OCI-M2 (cell line): ENCODE results near the gene ALDH1A1.
"Not testable (repeated sequence)": the region's sequence is repeated elsewhere in the genome, so short reads cannot be mapped to it uniquely, and the experiment has no call there.

Experiments used
- DNase-seq: peaks from one replicate; lab custom pipeline; 2025; ENCODE audit not compliant: unreplicated experiment; lab: John Stamatoyannopoulos, UW

Gene ALDH1A1

DNA sequence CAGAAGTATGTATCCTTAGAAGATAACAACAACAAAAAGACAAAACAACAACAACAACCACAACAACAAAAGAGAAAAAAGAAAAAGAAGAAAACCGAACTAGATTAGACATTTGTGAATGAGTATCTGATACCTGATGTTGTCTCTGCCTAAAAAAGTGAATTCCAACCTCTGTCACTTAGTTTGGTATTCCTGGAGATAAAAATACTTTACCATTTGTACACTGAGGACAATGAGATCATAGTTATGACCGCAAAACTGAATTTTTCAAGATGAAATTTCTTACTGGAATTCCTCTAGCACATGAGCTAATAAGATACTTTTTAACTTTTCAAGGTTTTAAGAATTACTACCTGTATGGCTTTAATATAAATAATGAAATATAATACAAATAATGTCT lies 54.5 kb downstream of the ALDH1A1 start:
- DNase-seq, result no peak

DNA sequence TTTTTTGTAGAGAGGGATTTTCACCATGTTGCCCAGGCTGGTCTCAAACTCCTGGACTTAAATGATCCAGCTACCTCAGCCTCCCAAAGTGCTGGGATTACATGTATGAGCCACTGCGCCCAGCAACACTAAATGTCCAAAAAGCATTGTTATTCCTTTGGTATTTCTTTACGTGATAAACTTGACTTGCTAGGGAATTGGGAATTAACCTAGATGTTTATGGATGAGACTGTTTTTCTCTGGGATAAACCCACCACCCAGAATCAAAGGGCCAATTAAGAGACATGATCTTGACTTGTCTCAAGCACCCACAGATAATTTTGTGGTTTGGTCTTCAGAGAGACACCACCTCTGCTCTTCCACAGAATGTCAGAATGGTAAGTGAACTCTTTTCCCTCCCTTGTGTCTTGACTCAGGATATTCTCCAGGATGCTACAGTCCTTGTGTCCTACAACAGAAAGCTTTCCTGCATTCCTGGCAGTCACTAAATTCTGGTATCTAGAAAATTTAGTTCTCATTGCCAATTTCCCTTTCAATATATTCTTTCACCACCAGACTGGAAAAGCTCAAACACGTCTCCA lies 55.7 kb downstream of the ALDH1A1 start:
- DNase-seq, result no peak

DNA sequence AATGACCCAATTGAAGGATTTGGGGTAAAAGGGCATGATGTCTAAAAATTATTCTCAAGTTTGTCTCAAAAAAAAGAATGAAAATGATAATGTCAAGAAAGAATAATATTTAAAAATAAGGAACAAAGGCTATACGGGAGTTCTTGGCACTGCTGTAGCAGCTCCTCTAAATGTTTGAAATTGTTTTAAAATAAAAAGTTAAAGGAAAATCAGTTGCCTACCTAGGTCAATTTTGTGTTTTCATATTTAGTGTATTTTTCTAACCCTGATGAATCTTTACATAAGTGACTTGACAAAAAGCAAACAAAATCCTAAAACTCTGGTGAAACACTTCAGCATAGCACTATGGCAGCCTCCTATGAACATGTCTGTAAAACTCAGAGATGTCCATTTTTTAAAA lies 56.4 kb downstream of the ALDH1A1 start:
- DNase-seq, result no peak

DNA sequence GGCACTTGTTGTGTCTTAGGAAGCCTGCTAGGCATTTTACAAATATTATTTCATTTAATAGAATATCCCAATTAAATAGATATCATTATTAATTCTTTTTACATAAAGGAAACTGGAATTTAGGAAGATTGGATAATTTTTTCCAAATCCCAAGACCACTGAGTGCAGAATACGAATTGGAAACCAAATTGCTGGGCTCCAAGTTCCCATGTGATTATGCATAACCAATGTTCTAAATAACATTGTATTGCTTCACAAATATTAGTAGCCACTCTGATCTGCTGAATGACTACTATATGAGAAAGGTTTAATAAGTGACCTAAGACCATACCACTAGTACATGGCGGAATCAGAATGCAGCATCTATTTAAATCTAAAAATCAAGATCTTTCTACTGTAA lies 57.7 kb downstream of the ALDH1A1 start:
- DNase-seq, result no peak

DNA sequence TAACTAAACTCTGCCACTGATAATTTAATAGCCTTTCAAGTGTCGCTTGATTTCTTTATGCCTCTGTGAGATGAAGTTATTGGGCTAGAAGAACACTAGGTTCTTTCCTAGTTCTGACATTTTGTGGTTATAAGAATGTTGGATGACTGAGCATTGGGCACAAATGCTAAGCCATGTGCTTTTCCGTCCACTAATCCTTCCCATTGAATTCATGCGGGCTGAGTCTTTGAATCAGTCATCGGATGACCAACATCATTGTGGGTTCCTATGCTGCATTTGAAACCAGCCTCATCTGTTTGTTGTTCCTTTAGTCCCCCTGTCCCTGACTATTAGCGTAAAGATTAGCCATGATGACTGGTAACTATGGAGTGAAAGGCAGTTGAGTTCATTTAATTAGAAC lies 58.5 kb downstream of the ALDH1A1 start:
- DNase-seq, result no peak

DNA sequence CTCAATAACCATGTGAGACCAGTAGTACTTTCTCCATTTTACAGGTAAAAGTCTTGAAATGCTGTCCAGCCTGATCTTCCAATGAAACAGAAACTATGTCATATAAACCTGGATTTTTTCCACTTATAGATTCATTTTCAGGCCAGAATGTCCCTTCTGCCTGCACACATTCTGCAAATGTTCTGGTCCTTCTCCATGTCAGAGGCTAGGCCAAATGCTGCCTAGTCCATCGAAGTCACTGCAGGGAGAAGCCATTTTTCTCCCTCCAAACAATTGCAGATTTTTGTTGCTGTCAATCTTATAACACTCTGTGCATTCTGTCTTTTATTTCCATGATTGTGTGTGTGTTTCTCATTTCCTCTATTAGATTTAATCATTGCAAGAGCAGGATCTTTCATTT lies 59.4 kb downstream of the ALDH1A1 start:
- no peak for DNase-seq

DNA sequence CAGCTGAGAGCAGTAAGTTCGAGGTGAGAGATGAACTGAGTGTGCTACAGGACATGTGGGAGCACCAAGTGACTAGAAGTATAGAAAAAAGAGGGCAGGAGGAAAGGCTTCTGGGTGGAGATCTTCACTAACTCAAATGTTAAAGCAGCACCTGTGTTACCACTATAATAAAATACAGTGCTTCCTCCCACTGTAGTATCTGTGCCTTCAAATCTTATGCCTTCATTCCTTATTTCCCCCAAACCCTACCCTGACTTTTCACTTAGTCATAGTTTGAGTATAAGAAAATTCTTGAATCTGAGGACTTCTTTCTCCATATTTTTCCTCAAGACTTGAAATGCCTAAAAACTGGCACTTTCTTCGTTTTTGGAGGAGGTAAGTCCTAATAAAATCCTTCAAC lies 61.8 kb downstream of the ALDH1A1 start:
- DNase-seq, result no peak

DNA sequence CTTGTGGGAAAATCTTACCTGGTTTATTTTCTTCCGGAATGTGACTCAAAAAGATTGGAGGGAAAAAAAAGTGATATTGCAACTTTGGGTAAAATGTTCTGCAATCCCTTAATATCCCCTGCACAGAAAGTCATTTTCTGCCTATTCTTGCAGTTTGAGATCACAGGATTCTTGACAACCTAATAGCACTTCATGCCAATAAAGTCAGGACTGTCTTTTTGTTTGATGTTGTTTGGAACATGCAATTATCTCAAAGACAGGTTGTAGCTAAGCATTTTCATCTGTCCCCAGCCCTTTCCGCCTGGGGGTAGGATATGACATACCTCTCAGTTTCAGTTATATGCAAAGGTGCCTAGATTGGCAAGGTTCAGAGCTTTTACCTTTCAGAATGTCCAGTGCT lies 63.9 kb downstream of the ALDH1A1 start:
- DNase-seq, result no peak

DNA sequence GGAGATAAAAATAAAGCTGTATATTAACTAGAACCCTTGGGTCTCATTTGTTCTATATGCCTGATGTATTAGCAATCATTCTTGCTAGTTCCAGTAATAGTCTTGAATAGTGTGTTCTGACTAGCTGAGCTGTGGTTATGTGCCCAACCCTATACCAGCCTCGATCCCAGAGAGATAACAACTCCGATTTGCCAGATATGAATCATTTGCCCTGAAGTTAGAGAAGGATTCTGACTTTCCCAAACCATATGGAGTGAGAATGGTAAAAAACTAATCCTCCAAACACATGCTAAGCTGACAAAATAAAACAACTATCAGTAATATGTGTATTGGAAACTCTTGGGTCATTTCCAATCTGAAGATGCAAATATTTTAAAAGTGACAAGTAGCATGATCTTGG lies 64.8 kb downstream of the ALDH1A1 start:
- DNase-seq, result no peak

DNA sequence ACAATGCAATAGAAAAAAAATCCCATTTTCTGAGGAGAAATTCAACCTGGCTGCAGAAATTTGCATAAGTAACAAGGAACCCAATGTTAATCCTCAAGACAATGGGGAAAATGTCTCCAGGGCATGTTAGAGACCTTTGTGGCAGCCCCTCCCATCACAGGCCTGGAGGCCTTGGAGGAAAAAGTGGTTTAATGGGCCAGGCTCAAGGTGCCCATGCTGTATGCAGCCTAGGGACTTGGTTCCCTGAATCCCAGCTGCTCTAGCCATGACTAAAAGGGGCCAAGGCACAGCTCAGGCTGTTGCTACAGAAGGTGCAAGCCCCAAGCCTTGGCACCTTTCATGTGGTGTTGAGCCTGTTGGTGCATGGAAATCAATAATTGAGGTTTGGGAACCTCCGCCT lies 66.5 kb downstream of the ALDH1A1 start:
- DNase-seq, result no peak

DNA sequence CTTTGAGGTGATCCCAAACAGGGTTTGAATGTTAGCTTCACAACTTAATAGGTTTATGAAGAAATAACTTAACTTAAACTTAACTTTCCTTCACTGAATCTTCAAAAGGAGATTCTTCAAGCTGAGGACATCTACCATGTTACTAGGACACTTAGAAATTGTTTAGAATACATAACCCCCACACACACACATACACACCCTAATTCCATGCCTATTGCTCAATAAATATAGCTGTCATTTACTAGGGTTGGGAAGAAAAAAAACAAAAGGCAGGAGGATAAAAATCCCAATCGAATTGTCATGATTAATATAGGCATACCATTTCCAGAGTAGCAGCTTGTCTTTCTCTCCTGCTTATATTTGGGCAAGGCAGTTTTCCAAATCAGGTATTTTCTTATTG lies 68.3 kb downstream of the ALDH1A1 start:
- no peak for DNase-seq

DNA sequence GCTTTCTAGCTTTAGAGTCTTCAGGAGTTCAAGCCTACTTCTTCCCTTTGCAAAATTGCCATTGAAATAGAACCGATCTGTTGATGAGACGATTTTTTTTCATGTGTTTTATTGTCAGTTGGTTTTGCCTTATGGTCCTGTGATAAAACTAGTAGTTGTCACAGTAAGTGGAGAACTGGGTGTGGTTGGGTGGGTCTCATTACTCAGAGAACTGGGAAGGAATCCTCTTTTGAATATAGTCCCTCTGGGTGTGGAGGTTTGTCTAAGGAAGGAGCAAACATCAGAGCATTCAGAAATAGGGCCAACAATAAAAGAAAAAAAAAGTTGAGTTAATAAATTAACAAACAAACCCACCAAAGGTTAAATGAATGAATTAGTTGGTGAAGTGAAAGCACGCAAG lies 69.0 kb downstream of the ALDH1A1 start:
- DNase-seq, result no peak

DNA sequence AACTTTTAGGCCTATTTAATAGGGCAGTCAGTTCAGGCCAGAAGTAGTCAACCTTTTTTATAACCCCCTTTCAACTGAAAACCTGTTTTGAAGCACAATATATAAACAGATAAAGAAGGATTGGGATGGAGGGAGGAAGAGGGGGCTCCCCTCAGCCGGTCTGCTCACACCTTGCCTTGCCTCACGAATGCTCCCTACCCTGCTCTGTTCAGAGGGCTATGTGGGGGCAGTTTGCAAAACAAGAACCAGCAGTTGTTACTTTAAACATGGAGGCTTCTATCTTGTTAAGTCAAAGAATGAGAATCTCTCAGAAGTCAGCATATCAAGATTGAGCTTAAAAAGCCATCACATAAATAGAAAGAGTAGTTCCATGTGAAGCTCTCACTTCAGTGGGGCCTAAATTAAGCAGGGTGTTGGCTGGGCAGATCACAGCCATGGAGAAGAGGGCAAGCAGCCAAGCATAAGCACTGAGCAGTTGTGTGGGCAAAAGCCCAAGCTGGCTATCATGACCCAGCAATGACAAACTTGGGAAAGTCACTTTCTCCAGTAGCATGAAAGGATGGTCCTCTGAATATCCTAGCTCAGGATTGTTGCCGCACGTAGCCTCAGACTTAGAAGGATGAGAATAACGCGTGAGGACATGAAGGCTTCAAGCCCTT lies 70.6 kb downstream of the ALDH1A1 start:
- no peak for DNase-seq

DNA sequence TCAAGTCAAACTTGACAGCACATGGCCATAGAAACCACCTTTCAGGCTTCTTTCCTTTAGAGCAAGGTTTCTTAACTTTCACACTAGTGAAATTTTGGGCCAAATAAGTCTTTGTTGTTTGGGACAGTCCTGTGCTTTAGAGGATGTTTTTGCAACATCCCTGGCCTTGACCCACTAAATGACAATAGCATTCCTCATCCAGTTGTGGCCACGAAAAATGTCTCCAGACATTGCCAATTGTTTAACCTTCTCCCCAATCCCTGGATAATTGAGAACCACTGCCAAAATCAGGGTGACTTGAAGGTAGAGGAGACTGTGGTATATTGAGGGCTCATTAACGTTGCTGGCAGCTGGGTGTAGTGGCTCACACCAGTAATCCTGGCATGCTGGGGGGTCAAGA lies 72.0 kb downstream of the ALDH1A1 start:
- DNase-seq, result no peak

DNA sequence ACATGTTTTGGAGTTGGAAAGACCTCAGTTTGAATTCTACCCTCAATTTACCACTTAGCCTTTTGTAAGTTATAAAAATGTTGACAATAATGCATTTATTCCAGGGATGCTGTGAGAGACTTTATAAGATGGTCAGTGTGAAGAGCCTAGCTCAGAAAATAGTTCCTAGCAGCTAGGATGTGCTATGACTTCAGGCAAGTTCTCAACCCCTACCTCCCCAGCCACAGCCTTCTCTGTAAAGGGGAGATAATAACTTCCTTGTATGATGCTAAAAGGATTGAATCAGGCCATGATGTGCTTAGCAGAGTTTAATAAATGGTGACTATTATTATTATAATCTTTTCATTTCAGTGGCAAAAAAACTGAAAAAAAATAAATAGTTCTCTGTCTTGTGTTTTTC lies 77.6 kb downstream of the ALDH1A1 start:
- DNase-seq, result no peak

DNA sequence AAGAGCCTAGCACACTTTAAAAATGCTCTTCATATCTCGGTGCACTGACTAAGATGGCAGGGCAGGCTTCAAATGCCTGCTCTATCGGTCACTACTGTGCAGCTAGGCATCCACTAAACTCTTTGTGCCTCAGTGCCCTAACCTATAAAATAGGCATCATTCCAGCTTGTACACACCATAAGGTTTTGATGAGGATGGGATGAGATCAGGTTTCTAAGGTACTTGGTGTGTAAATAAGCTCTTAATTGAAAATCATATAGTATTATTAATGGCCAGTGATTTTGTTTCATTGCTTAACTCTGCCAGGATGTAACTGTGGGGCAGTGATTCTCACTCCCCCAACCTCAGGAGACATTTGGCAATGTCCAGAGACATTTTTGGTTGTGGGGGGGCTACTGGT lies 78.5 kb downstream of the ALDH1A1 start:
- no peak for DNase-seq

DNA sequence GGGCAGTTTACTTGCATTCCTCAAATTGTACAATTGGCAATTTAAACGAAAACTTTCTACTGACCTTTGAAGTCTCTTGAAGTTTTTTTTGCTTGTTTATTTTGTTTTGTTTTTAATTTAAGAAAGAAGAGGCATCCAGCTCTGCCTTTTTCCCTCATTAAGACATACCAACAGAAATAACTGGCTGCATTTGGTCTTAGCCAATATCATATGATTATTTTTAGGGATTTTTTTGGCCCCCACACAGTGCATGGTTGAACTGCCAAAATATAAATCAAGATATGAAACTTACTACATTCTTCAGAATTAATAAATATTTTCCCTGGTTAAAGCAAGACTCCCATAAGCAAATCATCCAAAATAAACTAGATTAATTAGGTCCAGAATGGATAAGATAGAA lies 79.4 kb downstream of the ALDH1A1 start:
- no peak for DNase-seq

DNA sequence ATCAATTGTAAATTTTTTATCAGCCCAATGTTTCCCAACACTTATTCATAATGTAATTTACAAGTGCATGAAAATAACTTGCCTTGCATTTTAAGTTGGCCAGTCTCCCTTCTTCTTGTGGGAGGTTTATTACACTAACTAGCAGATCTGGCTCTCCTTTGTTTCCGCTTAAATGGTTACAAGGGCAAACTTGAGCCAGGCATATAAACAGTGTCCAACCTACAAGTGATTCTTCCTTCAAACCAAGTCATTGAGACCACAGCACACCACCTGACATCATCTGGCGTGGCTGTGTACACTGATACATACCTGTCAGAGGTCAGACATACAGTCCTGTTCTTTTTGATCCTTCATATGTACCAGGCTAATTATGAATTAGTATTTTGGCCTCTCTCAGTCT lies 80.1 kb downstream of the ALDH1A1 start:
- DNase-seq, result no peak

DNA sequence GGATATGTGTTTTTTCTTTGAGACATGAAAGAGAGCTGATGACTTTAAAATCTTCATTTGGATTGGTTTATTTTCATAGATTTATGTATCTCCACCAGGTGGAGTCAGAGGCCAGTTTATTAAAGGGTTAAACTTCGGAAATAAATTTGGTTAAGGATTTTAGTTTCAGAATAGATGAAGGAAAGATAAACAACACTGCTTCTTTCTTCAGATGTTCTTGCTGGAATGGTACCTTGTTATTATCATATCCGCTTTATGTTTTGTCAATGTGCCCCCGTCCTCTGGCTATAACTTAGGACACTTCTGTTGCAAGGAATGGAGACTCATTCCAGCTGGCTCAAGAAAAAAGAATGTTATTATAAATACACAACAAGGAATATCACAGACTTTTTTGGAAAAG lies 81.2 kb downstream of the ALDH1A1 start:
- no peak for DNase-seq

DNA sequence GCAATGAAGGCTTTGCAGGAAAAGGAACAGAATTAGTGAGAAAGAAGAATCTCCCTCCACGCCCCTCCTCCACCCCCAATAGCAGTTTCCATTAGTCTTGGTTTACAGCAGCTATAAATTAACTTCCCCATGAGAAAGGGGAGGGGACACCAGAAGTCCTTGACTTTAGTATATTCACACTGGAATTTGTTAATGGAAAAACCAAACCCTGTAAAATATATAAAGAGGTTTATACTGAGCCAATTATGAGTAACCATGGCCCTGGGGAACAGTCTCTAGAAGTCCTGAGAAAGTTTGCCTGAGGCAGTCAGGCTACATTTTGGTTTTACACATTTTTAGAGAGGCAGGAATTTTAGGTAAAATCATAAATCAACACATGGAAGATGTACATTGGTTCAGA lies 88.5 kb downstream of the ALDH1A1 start:
- DNase-seq, result no peak

DNA sequence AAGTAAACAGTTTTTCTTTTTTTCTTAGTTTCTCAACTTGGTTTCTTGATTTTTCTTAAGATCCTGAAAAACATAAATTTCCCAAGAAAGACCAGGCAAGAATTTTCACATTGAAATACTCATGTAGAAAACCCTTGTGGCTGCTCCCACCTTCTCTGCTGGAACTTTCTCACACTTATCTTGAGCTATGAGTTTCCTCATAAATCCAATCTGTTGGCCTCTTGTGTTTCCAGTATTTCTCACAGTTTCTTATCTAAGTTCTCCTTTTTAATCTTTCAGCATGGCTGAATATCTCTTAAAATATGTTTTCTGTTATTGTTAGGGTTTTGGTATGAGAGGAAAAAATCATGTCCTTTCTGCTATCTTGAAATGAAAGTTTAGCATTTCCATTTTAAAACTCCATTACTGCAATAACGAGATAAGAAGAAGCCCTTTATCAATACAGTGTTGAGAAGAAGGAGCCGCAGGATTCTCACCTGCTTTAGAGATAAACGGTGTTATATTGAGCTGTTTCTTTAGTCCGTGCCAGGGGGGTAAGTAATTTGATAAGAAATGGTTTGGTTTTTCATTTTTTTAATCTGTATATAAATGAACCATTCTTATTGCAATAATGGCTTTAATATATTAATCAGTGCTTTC lies 89.3 kb downstream of the ALDH1A1 start:
- no peak for DNase-seq

DNA sequence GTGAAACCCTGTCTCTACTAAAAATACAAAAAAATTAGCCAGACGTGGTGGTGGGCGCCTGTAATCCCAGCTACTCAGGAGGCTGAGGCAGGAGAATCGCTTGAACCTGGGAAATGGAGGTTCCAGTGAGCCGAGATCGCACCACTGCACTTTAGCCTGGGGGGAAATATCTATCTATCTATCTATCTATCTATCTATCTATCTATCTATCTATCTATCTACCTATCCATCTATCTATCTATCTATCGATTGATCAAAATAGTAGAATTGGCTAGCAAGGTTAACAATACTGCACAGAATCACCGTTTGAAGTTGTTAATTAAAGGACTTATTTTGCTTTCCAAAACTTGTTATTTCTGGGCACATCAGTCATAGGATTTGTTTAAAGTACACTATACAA lies 90.1 kb downstream of the ALDH1A1 start:
- DNase-seq, result not testable (repeated sequence)
